DMS153 (cell line): Measurements from ENCODE around the gene LASP1.

Source experiments
- DNase-seq: peaks from one replicate; lab custom pipeline; 2025; lab: John Stamatoyannopoulos, UW

LASP1 gene

DNA sequence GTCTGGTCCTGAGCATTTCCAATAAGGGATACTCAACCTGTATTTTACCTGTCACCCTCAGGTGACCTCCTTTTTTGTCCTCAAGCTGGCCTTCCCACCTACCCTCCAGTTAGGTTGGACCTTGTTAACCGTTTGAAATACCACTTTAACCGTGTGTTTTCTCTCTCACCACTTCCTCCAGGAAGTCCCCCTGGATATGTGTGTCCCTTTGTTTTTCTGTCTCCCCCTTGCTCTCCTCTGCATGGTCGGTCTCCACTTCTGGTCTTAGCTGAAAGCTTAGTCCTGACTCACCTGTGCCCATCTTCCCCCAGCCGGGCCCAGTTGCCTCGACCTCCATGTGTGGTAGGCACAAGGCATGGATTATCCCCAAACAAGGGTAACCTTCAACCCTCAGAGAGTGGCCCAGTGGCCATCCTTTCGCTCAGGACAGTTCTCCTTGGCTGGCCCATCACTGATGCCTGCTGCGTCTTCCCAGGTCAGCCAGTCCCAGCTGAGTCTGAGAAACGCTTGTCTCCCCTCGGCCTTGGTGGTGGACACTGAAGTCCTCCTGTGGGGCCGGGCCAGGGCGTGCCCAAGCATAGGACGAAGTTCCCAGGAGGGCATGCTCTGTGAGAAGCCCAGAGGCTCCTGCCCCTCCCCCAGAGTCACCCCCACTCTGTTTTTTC, 20.0 kb downstream of the LASP1 start:
- DNase-seq, result no peak

DNA sequence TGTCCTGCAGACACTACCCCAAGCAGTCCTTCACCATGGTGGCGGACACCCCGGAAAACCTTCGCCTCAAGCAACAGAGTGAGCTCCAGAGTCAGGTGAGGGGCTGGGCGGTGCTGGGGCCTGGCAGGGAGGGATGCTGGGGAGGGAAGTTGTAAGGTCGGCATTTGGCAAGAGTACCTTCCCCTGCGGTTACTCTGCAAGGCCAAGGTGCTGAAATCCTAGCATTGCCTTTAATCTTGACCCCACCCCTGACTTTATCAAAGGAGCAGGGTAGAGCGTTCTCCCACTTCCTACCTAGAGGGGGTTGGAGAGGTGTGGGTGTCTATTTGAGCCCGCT, 20.5 kb downstream of the LASP1 start:
- DNase-seq, result no peak

DNA sequence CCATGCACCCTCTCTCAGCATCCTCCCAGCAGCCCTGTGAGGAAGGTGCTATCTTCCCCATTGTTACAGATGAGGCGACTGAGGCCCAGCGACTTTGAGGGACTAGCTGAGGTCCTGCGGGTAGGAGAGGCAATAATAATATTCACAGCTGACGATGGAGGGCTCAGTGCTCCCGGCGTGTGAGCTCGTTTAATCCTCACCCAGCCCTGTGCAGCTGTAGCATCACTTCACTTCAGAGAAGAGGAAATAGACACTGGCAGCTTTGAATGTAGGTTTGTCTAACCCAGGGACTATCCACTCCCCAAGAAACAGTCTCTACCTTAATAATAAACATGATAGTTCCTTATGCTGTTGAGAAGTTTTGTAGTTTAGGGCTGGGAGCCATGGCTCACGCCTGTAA, 21.6 kb downstream of the LASP1 start:
- DNase-seq, result no peak

DNA sequence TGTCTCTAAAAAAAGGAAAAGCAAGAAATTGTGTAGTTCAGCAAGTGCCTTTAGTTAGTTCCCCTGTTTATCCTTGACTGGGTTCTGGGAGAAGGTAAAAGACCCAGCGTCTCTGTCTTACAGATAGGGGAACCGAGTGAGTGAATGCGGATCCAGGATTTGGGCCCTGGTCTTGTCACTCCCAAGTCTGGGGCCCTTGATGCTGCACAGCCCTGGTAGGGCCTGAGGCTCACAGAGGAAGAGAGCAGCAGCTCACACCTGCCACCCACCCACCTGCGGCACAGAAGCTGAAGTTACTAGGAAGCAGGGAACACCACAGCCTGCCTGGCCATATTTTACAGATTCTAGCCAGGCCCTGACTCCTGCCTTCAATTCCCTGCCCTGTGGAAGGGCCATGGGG, 22.2 kb downstream of the LASP1 start:
- DNase-seq, result no peak

DNA sequence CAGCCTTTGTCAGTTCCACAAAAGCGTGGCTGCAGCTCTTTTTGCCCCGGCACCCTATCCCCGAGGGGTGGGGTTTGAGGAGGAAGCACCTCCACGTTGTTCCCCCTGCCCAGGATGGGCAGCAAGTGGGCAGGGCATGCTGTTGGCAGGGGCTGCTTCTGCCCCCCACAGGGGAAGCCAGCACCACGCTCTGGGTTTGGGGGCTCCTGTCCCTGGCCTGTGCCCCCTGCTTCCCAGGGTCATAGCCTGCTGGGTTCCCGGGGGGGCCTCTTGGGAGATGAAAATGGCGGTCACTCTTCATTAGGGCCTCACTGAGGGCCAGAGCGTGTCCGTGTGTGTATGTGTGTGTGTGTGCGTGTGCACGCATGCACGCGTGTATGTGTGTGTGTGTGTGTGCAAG, 22.8 kb downstream of the LASP1 start:
- no peak for DNase-seq

DNA sequence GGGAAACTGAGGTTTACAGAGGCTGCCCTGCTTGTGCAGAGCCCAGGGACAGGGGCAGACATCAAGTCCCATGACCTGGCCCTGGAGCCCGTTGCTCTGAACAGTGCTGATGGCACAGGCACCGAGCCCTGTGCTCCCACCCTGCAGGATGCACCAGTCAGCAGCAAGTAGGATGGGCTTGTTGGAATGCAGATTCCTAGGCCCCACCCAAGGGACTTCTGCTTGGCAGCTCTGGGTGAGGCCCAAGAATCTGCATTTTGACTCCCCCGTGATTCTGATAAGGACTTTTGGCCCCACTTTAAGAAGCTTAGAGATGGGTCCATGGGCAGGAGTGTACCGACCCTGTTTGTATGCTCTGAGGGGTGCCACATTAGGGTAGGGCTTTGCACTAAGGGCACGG, 23.3 kb downstream of the LASP1 start:
- DNase-seq, result no peak

DNA sequence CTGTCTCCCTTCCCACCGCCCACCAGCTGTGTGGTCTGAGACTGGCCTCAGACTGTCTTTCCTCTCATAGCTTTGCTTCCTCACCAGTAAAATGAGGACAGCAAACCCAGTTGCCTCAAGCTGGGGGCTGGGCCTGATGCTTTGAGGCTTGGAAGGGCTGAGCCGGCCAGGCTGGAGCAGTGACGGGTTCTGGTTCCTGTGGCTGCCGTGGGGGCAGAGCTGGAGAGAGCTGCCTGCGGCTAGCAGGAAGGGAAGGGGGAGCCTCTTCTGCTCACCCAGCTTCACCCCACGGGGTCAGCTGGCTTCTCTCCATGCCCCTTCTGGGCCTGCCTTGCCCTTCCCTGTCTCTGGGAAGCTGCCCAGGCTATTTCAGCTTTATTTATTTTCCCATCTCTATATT, 23.7 kb downstream of the LASP1 start:
- no peak for DNase-seq

DNA sequence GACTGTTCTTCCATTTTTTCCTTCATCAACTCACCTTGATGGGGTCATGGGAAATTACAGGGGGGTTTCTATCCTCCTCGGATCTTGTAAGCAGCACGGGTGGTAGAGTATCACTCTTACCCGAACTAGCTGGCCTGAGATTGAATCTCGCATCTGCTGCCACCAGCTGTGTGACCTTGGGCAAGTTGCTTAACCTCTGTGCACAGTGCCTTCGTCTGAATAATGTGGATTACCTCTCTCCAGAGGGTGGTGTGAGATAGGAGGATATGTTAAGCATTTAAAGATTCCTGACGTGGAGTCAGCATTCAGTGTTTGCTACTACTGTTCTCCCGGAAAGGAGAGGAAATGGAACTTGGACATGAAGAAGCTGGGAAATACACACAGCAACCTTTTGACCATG, 24.4 kb downstream of the LASP1 start:
- DNase-seq, result no peak

DNA sequence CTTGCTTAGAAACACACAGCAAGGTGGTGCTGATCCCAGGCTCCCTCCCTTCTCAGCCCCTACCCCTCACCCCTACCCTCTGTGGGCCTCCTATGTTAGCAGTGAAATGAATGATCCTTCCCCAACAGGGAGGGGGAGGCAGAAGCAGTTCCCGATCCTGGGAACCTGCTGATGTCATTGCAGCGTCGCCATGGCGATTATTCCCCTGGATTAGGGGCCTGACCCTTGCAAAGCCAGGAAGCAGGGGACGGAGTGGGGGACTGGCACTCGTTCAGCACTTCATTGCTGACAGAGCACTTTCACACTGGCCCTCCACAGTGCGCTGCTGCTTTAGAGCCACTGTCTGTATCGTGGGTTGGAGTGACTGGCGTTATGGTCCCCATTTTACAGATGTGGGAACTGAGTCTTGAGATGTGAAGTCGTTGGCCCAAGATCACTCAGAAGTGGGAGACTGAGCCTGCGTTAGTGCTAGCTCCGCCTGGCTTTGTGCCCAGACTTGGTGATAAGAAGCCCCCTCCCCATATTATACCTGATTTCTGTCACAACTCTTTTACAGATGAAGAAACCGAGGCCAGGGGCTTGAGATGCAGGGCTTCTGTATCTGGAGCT, 26.6 kb downstream of the LASP1 start:
- no peak for DNase-seq

DNA sequence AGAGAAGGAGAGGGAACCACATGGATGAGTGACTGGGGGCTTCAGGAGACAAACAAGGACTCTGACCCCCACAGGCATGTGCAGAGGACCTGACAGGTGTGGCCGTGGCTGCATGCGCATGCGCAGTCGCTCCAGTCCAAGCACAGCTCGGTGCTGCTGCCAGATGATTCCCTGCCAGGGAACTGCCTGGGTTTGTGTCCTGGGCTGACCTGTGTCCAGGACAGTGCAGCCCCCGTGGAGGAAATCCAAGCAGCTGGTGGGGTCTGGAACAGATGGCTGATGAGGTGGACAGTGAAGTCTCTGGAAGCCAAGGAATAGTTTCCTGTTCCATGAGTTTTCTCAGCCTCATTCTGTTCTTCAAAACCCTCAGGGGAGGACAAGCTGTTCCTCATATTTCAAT, 27.3 kb downstream of the LASP1 start:
- no peak for DNase-seq

DNA sequence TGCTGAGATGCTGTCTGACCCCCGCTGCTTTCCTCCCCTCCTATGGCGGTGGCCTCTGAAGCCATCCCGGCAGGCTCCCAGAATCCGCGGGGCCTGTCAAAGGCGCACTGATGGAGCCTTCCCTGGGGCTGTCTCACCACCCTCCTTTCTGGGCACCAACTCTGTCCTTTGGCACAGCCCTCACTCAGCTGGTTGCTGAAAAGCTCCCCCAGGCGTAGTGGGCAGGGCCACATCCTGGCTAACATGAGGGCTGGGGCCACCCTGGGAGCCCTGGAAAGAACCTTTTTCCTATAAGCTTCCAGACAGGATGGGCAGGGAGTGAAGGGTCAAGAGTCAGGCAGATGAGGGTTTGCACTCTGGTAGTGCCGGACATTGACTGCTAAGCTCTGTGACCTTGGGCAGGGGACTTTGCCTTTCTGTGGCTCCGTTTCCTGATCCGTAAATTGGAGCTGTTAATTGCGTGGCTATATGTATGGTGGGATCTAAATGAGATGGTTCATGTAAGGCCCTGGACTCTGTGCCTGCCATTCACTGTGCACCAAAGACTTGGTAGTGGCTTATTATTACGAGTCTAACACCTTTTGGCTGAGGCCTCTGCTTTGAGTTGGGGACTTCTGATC, 27.9 kb downstream of the LASP1 start:
- no peak for DNase-seq

DNA sequence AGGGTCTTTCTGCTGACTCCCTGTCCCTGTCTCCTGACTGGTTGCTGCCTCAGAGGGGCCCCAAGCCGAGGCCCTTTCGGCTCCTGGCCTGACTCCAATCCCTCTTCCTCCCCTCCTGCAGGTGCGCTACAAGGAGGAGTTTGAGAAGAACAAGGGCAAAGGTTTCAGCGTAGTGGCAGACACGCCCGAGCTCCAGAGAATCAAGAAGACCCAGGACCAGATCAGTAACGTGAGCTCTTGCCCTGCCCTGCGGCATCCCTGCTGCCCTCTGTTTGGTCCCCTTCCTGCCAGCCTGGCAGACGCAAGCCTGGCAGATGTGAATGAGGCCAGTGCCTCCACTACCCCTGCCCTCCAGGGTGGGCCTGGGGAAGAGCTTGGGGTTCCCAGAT, 28.4 kb downstream of the LASP1 start:
- DNase-seq, result no peak

DNA sequence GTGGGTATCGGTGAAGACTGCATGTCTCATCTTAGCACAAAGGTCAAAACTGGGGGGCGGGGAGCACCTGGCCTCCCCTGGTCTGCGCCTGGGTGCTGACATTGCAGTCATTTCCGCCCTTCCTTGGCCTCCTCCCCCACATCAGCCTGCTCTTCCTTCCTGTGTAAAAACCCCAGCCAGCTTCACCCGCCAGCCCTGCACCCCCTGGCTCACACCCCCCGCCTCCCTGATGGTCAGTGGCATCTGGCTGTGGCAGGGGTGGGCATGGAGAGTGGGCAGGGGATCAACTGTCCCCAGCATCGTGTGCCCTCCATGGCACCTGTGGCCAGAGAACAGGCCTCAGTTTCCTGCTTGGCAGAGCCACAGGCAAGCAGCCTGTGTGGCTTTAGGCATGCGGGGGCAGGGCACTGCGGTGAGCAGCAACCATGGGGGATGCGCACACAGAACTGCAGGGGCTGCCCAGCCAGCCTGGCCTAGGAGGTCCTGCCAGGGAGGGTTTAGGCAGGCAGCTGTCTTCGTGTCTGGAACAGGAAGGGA, 29.0 kb downstream of the LASP1 start:
- DNase-seq, result no peak

DNA sequence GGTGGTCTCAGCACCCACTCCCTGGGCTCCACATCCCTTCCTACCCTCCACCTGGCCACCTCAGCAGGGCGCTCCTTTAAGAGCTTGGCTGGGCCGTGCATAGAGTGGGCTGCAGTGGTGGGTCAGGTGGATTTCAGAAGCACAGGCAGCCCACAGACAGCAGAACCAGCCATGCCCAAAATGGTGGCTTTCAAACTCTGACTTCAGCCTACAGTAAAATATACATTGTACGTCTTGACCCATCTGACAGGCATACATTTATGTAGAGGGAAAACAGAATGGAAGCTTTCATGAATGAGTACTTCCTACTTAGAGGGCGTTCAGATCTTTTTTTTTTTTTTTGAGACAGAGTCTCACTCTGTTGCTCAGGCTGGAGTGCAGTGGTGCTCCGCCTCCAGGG, 29.6 kb downstream of the LASP1 start:
- DNase-seq, result no peak

DNA sequence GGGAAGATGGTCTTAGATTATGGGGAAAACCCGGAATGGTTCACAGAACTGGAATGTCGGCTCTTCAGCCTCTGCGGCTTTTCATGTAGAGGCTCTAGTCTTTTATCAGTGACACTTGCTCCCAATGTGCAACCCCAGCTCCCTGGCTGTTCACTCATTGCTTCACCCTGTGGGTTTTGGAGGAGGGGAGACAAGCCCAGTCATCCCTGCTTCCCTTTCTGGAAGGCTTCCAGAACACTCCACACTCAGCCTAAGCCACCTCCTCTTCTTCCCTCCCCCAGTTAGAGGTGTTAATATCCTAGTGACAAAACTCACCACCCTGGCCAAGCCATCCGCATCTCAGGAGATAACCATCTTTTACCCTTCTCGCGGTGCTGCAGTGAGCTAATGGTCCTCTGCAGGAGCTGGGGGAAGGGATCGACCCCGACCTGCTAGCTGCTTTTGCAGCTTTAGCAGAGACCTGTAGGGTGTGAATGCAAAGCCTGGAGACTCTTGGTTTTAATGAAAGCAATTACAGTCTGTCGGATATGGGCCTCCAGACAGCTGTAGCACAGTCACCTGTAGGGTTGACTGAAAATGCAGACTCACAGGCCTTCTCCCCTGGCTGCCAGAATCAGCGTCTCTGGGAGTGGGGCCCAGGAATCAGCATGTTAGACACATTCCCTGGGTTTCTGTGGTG, 31.3 kb downstream of the LASP1 start:
- DNase-seq, result no peak

DNA sequence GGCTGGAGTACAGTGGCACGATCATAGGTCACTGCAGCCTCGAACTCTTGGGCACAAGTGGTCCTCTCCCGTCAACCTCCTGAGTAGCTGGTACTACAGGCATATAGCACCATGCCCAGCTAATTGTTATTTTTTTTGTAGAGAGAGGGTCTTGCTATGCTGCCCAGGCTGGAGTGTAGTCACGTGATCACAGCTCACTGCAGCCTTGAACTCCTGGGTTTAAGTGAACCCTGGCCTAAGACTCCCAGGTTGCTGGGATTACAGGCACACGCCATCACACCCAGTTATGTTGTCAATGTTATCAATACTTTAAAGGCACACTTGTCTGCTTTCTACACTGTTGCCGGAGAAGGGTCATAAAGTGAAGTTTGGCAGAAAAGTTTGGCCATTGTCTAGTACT, 33.5 kb downstream of the LASP1 start:
- DNase-seq, result no peak

DNA sequence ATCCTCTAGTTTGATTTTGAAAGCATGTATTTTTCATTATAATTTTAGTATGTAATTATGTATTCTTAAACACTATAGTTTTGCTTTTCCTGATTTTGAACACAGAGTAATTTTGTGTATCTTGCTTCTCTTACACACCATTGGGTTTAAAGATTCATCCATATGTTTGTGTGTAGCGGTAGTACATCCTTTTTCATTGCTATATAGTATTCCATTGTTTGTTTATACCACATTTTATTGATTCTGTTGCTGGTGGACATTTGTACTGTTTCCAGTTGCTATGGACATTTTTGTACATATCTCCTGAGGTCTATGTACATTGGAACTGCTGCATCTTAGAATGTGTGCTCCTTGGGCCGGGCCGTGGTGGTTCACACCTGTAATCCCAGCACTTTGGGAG, 35.0 kb downstream of the LASP1 start:
- DNase-seq, result no peak

DNA sequence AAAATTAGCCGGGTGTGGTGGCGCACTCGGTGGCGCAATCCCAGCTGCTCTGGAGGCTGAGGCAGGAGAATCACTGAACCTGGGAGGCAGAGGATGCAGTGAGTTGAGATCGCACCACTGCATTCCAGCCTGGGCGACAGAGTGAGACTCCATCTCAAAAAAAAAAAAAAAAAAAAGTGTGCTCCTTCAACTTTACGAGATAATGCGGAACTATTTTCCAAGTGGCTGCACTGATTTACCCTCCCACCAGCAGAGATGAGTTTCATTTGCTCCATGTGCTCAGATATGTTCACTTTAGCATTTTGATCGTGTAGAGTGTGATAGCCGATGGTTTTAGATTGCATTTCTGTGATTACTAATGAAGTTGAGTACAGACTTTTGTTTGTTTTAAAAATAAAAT, 35.5 kb downstream of the LASP1 start:
- DNase-seq, result no peak

DNA sequence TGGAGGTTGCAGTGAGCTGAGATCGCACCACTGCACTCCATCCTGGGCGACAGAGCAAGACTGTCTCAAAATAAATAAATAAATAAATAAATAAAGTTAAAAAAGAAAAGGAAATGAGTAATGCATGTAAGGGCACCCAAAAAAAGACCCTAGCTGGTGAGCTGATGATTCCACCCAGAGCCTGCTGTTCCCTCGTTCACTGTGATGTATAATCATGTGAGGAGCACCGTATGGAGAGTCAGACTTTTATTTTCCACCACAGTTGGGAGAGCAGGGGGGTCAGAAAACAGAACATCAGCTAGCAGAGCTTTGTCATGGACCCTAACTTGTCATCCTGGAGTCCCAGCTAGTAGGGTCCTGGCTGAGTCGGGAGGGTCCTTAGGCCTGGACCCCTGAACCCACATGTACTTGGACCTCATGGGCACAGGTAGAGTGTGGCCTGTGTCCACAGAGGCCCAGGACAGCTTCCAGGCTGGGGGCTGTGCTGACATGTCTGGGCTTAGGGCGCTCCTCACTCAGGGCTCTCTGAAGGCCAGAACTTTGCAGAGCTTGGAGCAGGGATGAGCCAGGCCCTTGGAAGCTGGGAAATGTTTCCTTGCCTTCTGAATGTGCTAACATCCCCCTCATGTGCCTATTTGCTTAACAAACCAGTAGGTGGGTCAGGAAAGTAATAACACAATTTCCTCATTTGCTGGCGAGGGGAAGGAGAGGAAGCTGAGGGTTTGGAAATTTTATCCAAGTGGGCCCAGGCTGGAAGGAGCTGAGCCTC, 36.8 kb downstream of the LASP1 start:
- no peak for DNase-seq

DNA sequence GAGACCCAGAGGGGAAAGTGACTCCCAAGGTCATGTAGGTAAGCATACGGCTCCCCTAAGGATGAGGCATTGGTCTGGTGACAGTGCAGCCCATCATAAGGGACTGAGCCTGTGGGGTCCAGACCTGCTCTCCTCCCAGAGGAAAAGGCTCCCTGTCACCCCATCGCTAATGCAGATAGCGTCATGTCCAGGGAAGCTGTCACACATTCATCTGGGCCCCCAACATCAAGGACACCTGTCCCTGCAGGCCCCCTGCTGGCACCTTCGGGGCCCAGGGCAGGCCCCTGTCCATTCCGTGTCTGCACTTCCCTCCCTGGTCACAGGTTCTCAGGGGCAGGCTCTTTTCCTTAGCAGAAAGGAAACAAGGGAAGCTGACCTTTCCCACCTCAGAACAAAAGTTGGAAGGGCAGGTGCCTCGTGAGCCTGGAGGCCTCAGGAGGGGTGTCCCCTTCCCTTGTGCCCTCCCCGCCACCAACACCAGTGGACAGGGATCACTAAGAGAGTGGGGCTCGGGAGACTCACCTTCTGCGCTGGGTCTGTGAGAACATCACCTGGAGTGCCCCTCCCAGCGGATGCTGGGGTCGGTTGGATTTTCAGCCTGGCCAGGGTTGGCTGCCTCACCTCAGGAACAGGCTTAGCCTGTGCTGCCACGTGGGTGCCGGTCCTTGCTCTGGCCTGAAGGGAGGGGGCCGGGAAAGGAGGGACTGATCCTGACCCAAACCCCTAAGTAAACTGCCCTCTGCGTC, 38.2 kb downstream of the LASP1 start:
- DNase-seq, result no peak

DNA sequence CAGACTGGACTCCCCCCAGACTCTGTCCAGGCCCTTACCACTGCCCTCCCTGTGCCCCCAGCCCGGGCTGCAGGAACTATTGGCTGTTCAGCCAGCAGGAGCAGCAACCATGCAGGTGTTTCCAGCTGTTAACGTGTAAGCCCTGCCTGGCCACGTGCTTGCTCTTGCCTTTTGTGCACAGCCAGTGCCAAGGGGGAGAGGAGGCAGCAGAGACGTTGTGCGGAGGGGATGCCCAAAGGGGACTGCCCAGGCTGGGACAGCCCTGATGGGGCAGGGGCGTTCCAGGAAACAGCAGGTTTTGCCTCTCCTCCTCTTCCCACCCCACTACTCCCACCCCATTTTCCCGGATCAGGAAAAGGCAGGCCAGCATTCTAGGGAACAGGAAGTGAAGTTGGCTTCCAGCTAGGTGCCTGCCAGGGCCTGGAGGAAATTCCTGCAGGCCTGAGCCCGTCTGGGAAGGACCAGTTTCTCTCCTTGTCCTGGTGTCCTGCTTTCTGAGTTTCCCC, 38.9 kb downstream of the LASP1 start:
- no peak for DNase-seq
